Prostate gland (tissue), 2 donors: ENCODE data around the gene SHC4.

ENCODE experiments used
- POLR2A ChIP-seq: fragments of 450-650 bp; IDR thresholded peaks from one replicate; pipeline ENCODE4 v1.6.1; 2016; ENCODE audit warnings: antibody characterized with exemption, mild to moderate bottlenecking
- TF ChIP-seq, protein P1 (sequence below), 4 experiments: fragments of 200-600 bp in 2 of 4; fragments of 450-650 bp in 2 of 4; sonication (generic) in 2 of 4; IDR thresholded peaks; 1 replicate in 3 of 4; 2 replicates in 1 of 4; pipeline ENCODE4 v1.5.1; 2016 to 2019; ENCODE audit warnings: antibody characterized with exemption in 4 of 4, mild to moderate bottlenecking in 2 of 4, moderate library complexity in 2 of 4

DNA sequence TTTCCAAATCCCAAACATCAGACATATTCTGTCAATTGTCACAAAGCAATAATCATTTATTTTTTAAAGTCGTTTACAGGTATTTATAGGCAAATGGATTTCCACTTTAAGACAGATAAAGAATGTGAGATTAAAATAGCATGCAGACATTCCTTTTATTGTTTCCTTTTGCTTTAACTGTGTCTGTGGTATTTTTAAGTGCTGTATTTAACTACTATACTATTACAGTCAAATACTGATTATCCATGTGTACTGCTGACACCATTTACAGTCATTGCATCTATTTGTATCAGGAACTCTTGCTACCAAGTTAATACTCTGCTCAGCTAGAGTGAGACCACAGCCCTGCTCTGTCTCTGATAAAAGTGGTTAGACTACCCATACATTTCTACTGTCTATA is 140.0 kb downstream of the SHC4 start:
- TF ChIP-seq, protein P1, sequence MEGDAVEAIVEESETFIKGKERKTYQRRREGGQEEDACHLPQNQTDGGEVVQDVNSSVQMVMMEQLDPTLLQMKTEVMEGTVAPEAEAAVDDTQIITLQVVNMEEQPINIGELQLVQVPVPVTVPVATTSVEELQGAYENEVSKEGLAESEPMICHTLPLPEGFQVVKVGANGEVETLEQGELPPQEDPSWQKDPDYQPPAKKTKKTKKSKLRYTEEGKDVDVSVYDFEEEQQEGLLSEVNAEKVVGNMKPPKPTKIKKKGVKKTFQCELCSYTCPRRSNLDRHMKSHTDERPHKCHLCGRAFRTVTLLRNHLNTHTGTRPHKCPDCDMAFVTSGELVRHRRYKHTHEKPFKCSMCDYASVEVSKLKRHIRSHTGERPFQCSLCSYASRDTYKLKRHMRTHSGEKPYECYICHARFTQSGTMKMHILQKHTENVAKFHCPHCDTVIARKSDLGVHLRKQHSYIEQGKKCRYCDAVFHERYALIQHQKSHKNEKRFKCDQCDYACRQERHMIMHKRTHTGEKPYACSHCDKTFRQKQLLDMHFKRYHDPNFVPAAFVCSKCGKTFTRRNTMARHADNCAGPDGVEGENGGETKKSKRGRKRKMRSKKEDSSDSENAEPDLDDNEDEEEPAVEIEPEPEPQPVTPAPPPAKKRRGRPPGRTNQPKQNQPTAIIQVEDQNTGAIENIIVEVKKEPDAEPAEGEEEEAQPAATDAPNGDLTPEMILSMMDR (IDR thresholded peaks at IDR 0.05): no peak
- TF ChIP-seq POLR2A: no peak
